Measurements from ENCODE around the gene LASP1NB.

DNA sequence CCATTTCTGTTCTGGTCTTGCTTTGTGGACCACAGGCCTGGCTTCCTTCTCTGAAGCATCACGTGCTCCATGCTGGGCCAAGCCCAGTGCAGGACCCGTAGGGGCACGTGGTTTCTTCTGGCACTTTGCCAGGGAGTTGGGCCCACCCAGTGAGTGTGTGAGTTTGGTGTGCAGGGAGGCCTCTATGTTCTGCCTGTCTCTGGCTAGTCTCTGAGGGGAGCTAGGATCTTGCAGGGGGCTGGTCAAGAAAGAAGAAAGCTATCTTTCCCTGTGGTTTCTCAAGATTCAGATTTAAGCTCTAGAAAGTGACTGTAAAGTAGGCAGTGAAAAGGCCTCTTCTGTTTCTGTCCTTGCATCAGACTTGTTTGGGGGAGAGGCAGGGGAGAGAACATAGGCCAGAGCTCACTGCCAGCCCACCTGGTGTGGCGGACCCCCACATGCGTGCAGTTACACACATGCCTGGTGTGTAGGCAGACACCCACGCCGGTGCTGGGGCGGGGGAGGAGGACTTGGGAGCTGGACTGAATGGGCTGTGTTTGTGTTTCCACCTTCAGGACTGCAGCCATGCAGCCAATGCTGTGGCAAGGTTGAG is 43.7 kb upstream of the LASP1NB start:
- TF ChIP-seq, protein P1, sequence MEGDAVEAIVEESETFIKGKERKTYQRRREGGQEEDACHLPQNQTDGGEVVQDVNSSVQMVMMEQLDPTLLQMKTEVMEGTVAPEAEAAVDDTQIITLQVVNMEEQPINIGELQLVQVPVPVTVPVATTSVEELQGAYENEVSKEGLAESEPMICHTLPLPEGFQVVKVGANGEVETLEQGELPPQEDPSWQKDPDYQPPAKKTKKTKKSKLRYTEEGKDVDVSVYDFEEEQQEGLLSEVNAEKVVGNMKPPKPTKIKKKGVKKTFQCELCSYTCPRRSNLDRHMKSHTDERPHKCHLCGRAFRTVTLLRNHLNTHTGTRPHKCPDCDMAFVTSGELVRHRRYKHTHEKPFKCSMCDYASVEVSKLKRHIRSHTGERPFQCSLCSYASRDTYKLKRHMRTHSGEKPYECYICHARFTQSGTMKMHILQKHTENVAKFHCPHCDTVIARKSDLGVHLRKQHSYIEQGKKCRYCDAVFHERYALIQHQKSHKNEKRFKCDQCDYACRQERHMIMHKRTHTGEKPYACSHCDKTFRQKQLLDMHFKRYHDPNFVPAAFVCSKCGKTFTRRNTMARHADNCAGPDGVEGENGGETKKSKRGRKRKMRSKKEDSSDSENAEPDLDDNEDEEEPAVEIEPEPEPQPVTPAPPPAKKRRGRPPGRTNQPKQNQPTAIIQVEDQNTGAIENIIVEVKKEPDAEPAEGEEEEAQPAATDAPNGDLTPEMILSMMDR (conservative IDR thresholded peaks at IDR 0.05 in 1 of 2, IDR thresholded peaks at IDR 0.05 in 1 of 2; ENCODE audit: extremely low read depth in 1 of 2, insufficient read depth in 1 of 2, low read depth in 1 of 2, low read length in 2 of 2): no peak
- no peak for TF ChIP-seq EZH2 (IDR thresholded peaks at IDR 0.05; ENCODE audit: borderline replicate concordance, low read length)
